ENCODE results near the gene RAMP3.
"Not testable (repeated sequence)": the region's sequence is repeated elsewhere in the genome, so short reads cannot be mapped to it uniquely, and the experiment has no call there.

Gene RAMP3

GRCh38 chr7:45132708-45133320 is 24.8 kb upstream of the RAMP3 start:
- DNase-seq = no peak

DNA sequence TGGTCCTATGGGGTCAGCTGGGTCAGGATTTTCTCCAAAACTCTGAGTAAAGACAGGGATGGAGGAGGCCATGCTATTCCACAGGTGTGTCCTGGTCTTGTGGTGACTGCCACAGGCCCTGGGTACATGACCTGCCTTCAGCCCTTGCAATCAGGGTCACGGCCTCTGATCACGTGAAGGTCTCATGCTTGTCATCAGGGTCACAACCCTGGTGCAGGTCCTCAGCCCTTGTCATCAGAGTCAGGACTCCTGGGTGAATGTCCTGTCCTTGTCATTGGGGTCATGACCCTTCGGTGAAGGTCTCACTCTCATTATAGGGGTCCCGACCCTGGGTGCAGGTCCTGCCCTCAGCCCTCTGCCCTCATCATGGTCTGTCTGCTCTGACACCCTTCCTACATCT is 24.2 kb upstream of the RAMP3 start:
- DNase-seq = no peak

GRCh38 chr7:45133877-45134276 is 23.7 kb upstream of the RAMP3 start:
- DNase-seq = no peak

DNA sequence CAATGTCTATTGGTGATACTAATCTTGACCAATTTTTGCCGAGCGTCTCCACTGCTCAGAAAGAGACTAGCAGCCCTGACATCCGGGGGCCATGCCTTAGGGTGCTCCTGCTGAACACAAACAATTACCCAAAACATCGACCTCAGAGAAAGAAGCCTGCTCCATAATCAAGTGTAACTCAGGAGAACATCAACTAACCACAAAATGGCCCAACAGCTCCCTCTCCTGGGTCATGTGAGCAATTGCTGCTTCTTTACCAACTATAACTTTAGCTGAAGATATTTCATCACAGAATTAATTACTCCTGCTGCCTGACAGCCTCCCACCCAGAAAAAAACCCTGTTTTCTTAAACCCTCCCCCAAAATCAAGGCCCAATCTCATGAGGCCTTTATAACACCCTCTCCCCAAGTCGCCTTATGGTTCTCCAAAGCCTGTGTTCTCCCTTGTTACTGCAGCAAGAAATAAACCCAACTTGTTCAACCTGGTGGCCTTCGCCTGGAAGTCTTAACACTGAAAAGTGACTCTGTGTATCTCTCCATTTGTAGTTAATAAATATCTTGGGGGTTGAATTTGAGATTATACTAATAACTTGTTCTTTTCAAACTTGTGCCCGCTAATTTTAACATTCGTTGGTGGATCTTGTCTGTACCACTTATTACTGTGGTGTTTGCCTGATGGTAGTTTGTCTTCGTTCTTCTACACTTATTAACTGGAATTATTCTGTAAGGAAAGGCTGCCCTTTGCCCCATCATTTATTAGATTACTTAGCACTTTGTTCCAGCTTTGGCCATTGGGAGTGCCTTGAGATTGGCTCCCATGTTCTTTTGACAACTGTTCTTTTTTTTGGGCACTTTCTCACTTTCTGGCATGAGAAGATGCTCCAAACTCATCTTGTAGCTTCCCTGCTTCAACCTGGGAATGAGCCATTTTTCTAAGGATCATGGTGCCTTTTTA is 21.2 kb upstream of the RAMP3 start:
- no peak for DNase-seq

- DNase-seq = no peak
Observed at GRCh38 chr7:45138433-45139267, 18.9 kb upstream of the RAMP3 start.

DNA sequence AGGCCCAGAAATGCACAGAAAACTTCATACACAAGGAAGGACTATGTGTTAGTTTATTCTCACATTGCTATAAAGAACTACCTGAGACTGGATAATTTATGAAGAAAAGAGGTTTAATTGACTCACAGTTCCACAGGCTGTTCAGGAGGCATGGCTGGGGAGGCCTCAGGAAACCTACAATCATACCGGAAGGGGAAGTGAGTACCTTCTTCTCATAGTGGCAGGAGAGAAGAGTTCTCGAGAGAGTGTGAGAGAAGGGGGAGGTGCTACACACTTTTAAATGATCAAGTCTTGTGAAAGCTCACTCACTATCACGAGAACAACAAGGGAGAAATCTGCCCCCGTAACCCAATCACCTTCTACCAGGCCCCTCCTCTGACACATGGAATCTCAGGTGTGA is 16.8 kb upstream of the RAMP3 start:
- DNase-seq = no peak

- DNase-seq = no peak
Observed at GRCh38 chr7:45143616-45144015, 14.0 kb upstream of the RAMP3 start.

DNA sequence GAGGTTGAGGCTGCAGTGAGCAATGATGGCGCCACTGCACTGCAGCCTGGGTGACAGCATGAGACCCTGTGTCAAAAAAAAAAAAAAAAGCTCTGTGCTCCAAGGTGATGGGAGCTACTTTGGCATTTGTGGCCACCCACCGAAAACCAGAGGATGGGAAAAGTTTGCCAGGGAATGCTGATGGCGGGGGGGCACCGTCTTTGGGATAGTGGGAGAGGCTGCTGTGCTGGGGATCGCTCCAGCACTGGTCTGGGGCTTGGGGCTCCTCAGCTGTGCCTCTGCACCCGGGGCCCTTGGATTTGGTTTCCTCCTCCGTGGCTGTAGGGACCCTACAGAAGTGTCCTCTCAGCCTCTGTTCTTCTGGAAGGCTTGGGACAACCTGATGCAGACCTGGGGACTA is 11.7 kb upstream of the RAMP3 start:
- DNase-seq = no peak

GRCh38 chr7:45146531-45147379 is 10.8 kb upstream of the RAMP3 start:
- no peak for DNase-seq

DNA sequence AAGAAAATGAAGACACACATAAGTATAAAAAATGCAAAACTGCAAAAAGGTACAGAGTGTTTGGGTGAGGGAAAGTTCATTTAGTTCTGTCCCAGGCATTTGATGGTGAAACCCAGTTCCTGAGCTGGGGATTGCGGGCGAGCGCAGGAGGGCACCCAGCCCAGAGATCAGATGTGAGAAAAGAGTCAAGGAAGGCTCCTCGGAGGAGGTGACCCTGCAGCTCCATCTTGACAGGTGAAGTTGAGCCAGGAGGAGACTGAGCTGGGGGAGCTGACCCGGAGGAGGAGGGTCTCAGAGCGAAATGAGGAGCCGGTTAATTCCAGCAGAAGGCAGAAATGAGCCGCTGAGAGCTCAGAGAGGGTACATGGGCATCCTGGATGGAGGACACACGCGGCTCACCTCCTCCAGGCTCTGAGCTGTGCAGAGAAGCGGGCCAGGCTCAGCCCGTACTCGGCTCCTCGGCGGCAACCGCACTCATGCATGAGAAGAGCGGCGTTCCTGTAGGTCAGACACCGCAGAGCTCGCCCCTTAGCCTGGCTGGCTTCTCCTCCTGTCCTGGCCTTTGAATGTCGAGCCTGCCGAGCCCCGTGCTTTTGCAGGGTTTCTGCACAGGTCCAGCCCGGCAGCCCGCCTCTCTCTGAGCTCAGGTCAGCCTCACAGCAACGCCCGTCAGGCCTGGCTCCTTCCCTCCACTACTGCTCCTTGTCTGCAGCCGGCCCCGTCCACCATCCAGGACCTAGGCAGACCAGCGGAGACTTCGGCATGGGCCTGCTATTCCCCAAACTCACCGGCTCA is 9.5 kb upstream of the RAMP3 start:
- no peak for DNase-seq

GRCh38 chr7:45148653-45148973 is 9.0 kb upstream of the RAMP3 start:
- DNase-seq = no peak

DNA sequence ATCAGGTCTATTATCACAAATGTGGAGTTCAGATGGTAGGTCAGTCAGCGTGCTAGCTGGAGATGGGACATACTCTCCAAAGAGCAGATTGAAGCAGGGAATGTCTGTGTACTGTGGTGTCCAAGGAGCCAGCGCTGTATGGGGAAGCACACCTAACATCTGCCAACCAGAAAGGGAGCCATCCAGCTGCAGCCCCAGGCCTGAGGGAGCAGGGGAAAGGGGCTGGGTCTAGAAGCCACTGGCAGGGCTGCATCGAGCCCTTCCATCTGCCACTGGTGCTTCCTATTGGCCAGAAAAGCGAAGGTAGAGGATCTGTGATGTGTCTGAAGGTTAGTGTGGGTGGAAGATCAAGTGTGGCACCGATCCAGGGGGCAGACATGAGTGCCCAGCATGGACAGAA is 8.0 kb upstream of the RAMP3 start:
- no peak for DNase-seq

DNA sequence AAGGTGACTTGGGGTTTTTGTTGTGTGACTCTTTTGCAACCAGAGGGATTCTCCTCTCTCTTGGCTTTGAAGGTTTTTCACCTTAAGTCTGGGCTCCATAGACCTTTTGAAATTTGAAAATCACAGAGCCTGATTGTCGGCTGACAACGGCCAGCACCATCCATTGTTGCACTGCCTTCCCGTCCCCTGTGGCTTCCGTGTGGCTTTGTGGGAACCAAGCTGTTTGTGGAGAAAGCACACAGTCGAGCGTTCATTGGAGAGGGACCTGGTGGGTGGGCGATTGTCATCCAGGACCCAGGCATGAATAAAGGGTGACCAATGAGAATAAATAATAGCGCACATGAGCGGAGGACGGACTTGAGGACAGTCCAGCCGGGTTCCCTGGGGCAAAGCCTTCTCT is 7.4 kb upstream of the RAMP3 start:
- DNase-seq = no peak

- no peak for DNase-seq
Observed at GRCh38 chr7:45151131-45151684, 6.4 kb upstream of the RAMP3 start.

GRCh38 chr7:45151967-45152366 is 5.6 kb upstream of the RAMP3 start:
- DNase-seq = no peak

DNA sequence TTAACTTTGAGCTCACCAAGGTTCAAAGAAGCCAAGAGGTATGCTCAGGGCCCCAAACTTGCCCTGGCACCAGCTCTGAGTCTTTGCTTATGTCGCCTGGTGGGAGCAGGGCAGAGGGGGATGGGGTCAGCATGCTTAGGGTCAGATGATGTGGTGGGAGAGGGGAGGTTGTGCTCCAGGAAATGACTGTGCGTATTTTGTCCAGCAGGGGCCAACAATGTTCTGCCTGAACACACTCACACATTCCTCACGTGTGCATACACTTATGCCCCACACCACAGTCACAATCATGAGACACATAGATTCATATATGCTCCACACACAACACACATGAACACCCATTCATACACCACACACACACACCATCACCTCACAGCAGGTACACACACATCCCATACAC is 4.4 kb upstream of the RAMP3 start:
- DNase-seq = no peak

- not testable (repeated sequence) for DNase-seq
Observed at GRCh38 chr7:45153861-45154260, 3.7 kb upstream of the RAMP3 start.

DNA sequence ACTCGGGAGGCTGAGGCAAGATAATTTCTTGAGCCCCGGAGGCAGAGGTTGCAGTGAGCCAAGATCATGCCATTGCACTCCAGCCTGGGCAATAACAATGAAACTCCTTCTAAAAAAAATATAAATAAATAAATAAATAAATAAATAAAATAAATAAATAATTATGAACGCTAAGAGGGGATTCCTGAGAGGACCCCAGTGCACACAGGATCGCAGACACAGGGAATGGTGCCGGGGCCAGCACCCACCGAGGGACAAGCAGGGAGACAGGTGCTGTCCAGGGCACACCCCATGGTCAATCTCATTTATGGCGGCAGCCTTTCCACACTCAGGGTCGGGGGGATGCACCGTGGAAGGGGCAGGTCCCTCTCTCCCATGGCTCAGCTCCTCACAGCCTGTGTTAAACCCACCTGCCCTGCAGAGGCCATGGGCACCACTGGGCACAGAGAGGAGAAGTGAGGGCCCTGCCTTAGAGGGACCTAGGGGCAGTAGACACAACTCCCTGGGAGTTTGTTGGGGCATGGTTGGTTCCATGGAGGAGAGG is 2.2 kb upstream of the RAMP3 start:
- no peak for DNase-seq

GRCh38 chr7:45155941-45156340 is 1.6 kb upstream of the RAMP3 start:
- no peak for DNase-seq

DNA sequence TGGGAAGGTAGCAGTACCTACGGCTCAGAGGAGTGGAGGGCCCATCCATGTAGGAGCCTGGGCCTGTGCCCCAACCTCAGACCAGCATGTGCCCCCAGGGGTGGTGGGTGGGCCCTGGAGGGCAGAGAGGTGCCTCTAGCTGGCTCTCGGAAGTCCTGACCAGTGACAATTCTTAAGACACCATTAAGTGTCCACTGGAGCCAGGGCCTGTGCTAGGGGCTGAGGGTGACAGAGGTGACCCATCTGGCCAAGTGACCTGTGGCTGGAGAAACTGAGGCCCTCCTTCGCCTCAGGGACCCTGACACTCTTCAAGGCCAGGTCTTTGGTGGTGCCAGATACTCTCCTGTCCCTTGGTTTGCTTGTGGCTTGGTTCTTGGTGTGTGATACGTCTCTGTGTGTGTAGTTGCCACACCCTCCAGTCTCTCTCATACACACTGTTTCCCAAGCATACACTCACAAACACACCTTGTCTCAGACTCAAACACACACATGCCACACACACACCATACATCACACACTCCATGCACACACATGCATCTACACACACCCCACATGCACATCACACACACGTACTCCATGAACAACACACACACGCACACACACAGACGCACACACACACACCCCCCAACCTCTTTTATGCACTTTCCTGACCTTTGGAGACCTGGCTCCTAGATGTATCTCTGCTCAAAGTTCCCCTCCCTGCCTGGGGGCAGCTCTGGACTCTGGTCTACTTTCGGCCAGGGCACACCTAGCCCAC is 897 bp upstream of the RAMP3 start:
- no peak for DNase-seq

DNA sequence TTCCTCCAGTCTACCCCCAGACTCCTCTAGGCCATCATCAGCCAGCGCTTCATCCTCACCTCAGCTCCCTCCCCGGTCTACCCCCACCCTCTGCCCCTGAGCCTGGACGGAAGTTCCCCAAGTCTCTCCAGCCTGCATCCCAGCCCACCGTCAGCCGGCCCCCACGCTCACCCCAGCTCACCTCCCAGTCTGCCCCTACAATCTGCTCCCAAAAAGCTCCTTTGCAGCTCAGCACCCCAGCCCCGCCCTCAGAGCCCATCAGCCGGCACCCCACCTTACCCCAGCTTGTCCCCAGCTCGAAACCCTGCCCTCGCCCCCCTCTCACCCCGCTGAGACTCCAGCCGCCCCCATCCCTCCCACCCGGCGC is 322 bp upstream of the RAMP3 start:
- no peak for DNase-seq
